HepG2 (cell line): ENCODE data around the gene BUD23. TPM values are rescaled to one million over a fixed set of nuclear protein-coding genes. Genes with fewer than 3 reads are reported as not detected.
A peak's percentile ranks its signal among the peaks of the same experiment; 100 is the strongest.

ENCODE experiments used
- ARHGAP35 ChIP-seq: sonication (generic); formaldehyde crosslinking; IDR thresholded peaks from 2 replicates; pipeline ENCODE4 v1.9.0; 2022; ENCODE audit warnings: mild to moderate bottlenecking, inconsistent platforms, moderate library complexity, missing genetic modification reagents, borderline replicate concordance
- GATA4 ChIP-seq: sonication (generic); IDR thresholded peaks from 2 replicates; pipeline ENCODE4 v1.6.1; 2016; ENCODE audit warnings: antibody characterized with exemption, low read depth, borderline replicate concordance
- IRF2 ChIP-seq: IDR thresholded peaks from 2 replicates; pipeline ENCODE4 v1.6.1; 2018; ENCODE audit warnings: missing genetic modification reagents, missing compliant biosample characterization
- KLF13 ChIP-seq: sonication (generic); formaldehyde crosslinking; IDR thresholded peaks from 2 replicates; pipeline ENCODE4 v1.4.0; 2020; ENCODE audit warnings: mild to moderate bottlenecking, missing genetic modification reagents
- KMT2A ChIP-seq: sonication (generic); formaldehyde crosslinking; IDR thresholded peaks from 2 replicates; pipeline ENCODE4 v1.4.0; 2020; ENCODE audit warnings: missing genetic modification reagents
- NR1H2 ChIP-seq: sonication (generic); formaldehyde crosslinking; IDR thresholded peaks from 2 replicates; pipeline ENCODE4 v1.8.1; 2022; ENCODE audit warnings: low read depth, missing genetic modification reagents, borderline replicate concordance
- PITX1 ChIP-seq: sonication (generic); formaldehyde crosslinking; IDR thresholded peaks from 2 replicates; pipeline ENCODE4 v1.5.1; 2020; ENCODE audit warnings: mild to moderate bottlenecking, missing genetic modification reagents
- SOX13 ChIP-seq, 3 experiments: fragments of 450-650 bp in 1 of 3; sonication (generic) in 1 of 3; formaldehyde crosslinking in 1 of 3; IDR thresholded peaks in 2 of 3; conservative IDR thresholded peaks in 1 of 3; 2 replicates each; pipeline versions ENCODE4 v1.5.0 to v1.6.1; 2016 to 2020; ENCODE audit warnings: antibody characterized with exemption in 1 of 3, mild to moderate bottlenecking in 1 of 3, missing compliant biosample characterization in 1 of 3, missing genetic modification reagents in 1 of 3, moderate library complexity in 1 of 3
- ZNF414 ChIP-seq: sonication (generic); formaldehyde crosslinking; IDR thresholded peaks from 2 replicates; pipeline ENCODE4 v1.5.0; 2020; ENCODE audit warnings: missing genetic modification reagents
- ZNF660 ChIP-seq: sonication (generic); formaldehyde crosslinking; IDR thresholded peaks from 2 replicates; pipeline ENCODE4 v1.5.1; 2020; ENCODE audit warnings: mild to moderate bottlenecking, low read depth, missing genetic modification reagents, borderline replicate concordance
- ZSCAN31 ChIP-seq: sonication (generic); formaldehyde crosslinking; IDR thresholded peaks from 2 replicates; pipeline ENCODE4 v1.5.0; 2020; ENCODE audit warnings: low read depth, mild to moderate bottlenecking, missing genetic modification reagents
- polyA plus RNA-seq, 8 experiments: library from polyadenylated mRNA; depleted of rRNA in 3 of 8; stranded (reverse) in 7 of 8; unstranded in 1 of 8; fragments of >200 nt; fragmentation: Illumina TruSeq in 4 of 8; extraction: Trizol in 4 of 8; gene quantifications; 2 replicates each; pipeline versions ENCODE4 v1.2.1 to v1.2.3, GENCODE V29; 2011 to 2016; ENCODE audit warnings: low read depth in 4 of 8, missing spikeins in 1 of 8, mixed read lengths in 1 of 8; ENCODE audit not compliant: insufficient read depth in 1 of 8
- total RNA-seq, 5 experiments: library from RNA; depleted of rRNA; stranded (reverse); fragments of >200 nt; fragmentation: Illumina TruSeq; extraction: Trizol; gene quantifications; 2 replicates each; pipeline ENCODE4 v1.2.3, GENCODE V29; 2016; ENCODE audit warnings: low read depth in 1 of 5
- TF ChIP-seq, protein P1 (sequence below): sonication (generic); formaldehyde crosslinking; IDR thresholded peaks from 2 replicates; pipeline ENCODE4 v1.5.1; 2020; ENCODE audit warnings: missing genetic modification reagents, mild to moderate bottlenecking, borderline replicate concordance
- TF ChIP-seq, protein P2 (sequence below): sonication (generic); formaldehyde crosslinking; IDR thresholded peaks from 2 replicates; pipeline ENCODE4 v1.8.1; 2023; ENCODE audit warnings: mild to moderate bottlenecking, inconsistent platforms, moderate library complexity, missing genetic modification reagents, borderline replicate concordance
- TF ChIP-seq, protein P3 (sequence below): sonication (generic); formaldehyde crosslinking; IDR thresholded peaks from 2 replicates; pipeline ENCODE4 v1.5.1; 2020; ENCODE audit warnings: mild to moderate bottlenecking, moderate library complexity, missing genetic modification reagents
- TF ChIP-seq, protein P4 (sequence below): sonication (generic); formaldehyde crosslinking; IDR thresholded peaks from 2 replicates; pipeline ENCODE4 v1.5.0; 2020; ENCODE audit warnings: mild to moderate bottlenecking, missing genetic modification reagents

The BUD23 gene
- total and polyA plus RNA-seq, 2 of the 13 experiments (the other 11 are each of a cell fraction or from before 2014, with no cell fraction given): 47.5 to 54.5 TPM

- TF ChIP-seq, protein P1, sequence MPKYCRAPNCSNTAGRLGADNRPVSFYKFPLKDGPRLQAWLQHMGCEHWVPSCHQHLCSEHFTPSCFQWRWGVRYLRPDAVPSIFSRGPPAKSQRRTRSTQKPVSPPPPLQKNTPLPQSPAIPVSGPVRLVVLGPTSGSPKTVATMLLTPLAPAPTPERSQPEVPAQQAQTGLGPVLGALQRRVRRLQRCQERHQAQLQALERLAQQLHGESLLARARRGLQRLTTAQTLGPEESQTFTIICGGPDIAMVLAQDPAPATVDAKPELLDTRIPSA (CRISPR knock-in tag): no peak
- TF ChIP-seq KMT2A (CRISPR knock-in tag): peak; percentile 60; the same call in 1 of the 2 replicates
- TF ChIP-seq SOX13 (IDR thresholded peaks at IDR 0.05): no peak; the same call in 1 of the 2 replicates
- TF ChIP-seq SOX13 (CRISPR knock-in tag; conservative IDR thresholded peaks at IDR 0.05 in 1 of 2, IDR thresholded peaks at IDR 0.05 in 1 of 2): peak in 1 of 2 experiments; percentile 50; a peak in 1 of 4 replicates
- TF ChIP-seq, protein P2, sequence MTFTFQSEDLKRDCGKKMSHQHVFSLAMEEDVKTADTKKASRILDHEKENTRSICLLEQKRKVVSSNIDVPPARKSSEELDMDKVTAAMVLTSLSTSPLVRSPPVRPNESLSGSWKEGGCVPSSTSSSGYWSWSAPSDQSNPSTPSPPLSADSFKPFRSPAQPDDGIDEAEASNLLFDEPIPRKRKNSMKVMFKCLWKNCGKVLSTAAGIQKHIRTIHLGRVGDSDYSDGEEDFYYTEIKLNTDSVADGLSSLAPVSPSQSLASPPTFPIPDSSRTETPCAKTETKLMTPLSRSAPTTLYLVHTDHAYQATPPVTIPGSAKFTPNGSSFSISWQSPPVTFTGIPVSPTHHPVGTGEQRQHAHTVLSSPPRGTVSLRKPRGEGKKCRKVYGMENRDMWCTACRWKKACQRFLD (CRISPR knock-in tag): no peak
- no peak for TF ChIP-seq GATA4
- TF ChIP-seq, protein P3, sequence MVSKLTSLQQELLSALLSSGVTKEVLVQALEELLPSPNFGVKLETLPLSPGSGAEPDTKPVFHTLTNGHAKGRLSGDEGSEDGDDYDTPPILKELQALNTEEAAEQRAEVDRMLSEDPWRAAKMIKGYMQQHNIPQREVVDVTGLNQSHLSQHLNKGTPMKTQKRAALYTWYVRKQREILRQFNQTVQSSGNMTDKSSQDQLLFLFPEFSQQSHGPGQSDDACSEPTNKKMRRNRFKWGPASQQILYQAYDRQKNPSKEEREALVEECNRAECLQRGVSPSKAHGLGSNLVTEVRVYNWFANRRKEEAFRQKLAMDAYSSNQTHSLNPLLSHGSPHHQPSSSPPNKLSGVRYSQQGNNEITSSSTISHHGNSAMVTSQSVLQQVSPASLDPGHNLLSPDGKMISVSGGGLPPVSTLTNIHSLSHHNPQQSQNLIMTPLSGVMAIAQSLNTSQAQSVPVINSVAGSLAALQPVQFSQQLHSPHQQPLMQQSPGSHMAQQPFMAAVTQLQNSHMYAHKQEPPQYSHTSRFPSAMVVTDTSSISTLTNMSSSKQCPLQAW (CRISPR knock-in tag): peak; percentile 79
- TF ChIP-seq ARHGAP35 (CRISPR knock-in tag): no peak; the same call in 1 of the 2 replicates
- no peak for TF ChIP-seq ZNF660 (CRISPR knock-in tag)
- peak; percentile 44; the same call in 1 of the 2 replicates for TF ChIP-seq IRF2 (CRISPR knock-in tag)
- no peak; the same call in 1 of the 2 replicates for TF ChIP-seq ZNF414
- TF ChIP-seq NR1H2 (CRISPR knock-in tag): peak; percentile 13; the same call in 1 of the 2 replicates
- no peak for TF ChIP-seq KLF13 (CRISPR knock-in tag)
- TF ChIP-seq ZSCAN31 (CRISPR knock-in tag): no peak; the same call in none of the 2 replicates
- TF ChIP-seq, protein P4, sequence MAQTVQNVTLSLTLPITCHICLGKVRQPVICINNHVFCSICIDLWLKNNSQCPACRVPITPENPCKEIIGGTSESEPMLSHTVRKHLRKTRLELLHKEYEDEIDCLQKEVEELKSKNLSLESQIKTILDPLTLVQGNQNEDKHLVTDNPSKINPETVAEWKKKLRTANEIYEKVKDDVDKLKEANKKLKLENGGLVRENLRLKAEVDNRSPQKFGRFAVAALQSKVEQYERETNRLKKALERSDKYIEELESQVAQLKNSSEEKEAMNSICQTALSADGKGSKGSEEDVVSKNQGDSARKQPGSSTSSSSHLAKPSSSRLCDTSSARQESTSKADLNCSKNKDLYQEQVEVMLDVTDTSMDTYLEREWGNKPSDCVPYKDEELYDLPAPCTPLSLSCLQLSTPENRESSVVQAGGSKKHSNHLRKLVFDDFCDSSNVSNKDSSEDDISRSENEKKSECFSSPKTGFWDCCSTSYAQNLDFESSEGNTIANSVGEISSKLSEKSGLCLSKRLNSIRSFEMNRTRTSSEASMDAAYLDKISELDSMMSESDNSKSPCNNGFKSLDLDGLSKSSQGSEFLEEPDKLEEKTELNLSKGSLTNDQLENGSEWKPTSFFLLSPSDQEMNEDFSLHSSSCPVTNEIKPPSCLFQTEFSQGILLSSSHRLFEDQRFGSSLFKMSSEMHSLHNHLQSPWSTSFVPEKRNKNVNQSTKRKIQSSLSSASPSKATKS (CRISPR knock-in tag): no peak
- TF ChIP-seq PITX1 (CRISPR knock-in tag): peak; percentile 78
These were observed 55.4 kb downstream of the BUD23 start, which contains the start of gene ABHD11 (continued) for GRCh38 chr7:73738612-73739386.
